ENCODE results near the gene PAMR1.

The PAMR1 gene

GRCh38 chr11:35433588-35433987 is 91.8 kb downstream of the PAMR1 start:
- no peak for DNase-seq

- DNase-seq = no peak
These were observed 93.0 kb downstream of the PAMR1 start for GRCh38 chr11:35432464-35432863.

- no peak for DNase-seq
These were observed 98.3 kb downstream of the PAMR1 start for GRCh38 chr11:35427071-35427470.

GRCh38 chr11:35426351-35426750 is 99.1 kb downstream of the PAMR1 start:
- no peak for DNase-seq

- DNase-seq = no peak
These were observed 99.7 kb downstream of the PAMR1 start for GRCh38 chr11:35425603-35426212.

- DNase-seq = no peak
These were observed 101.1 kb downstream of the PAMR1 start for GRCh38 chr11:35424157-35424940.

- DNase-seq = no peak
These were observed 105.0 kb downstream of the PAMR1 start for GRCh38 chr11:35420371-35420770.

GRCh38 chr11:35419830-35420333 is 105.5 kb downstream of the PAMR1 start:
- DNase-seq = peak; percentile 49

GRCh38 chr11:35419184-35419829 is 106.1 kb downstream of the PAMR1 start, which contains the start of gene SLC1A2:
SLC1A2 (minus strand) TSS chr11:35419558; CDS start chr11:35418966, 592 bp downstream.
- peak; percentile 44 for DNase-seq

GRCh38 chr11:35418282-35419183 is 106.9 kb downstream of the PAMR1 start:
- DNase-seq = no peak

- no peak for DNase-seq
These were observed 109.9 kb downstream of the PAMR1 start for GRCh38 chr11:35415487-35415886.

- DNase-seq = no peak
These were observed 110.6 kb downstream of the PAMR1 start for GRCh38 chr11:35414776-35415175.

- no peak for DNase-seq
These were observed 111.1 kb downstream of the PAMR1 start for GRCh38 chr11:35414311-35414710.

- DNase-seq = no peak
These were observed 111.8 kb downstream of the PAMR1 start for GRCh38 chr11:35413598-35413997.

GRCh38 chr11:35412285-35412684 is 113.1 kb downstream of the PAMR1 start:
- DNase-seq = peak; percentile 23

GRCh38 chr11:35407041-35407440 is 118.4 kb downstream of the PAMR1 start:
- DNase-seq = no peak

- DNase-seq = no peak
These were observed 121.0 kb downstream of the PAMR1 start for GRCh38 chr11:35404388-35404775.

GRCh38 chr11:35403765-35404387 is 121.5 kb downstream of the PAMR1 start:
- no peak for DNase-seq

- no peak for DNase-seq
These were observed 122.4 kb downstream of the PAMR1 start for GRCh38 chr11:35402751-35403660.

GRCh38 chr11:35398881-35399280 is 126.5 kb downstream of the PAMR1 start:
- no peak for DNase-seq

GRCh38 chr11:35394941-35395340 is 130.5 kb downstream of the PAMR1 start:
- no peak for DNase-seq

Data from NCI-H1694 treated with DMSO at 0.1 percent for 48 hours (cell line).